H9 (cell line): ENCODE results near the gene LAMC1. TPM values are rescaled to one million over a fixed set of nuclear protein-coding genes. Genes with fewer than 3 reads are reported as not detected.

Source experiments
- DNase-seq: peaks from one replicate; pipeline ENCODE4 v3.0.0-alpha.2; 2017
- H2AFZ ChIP-seq: one replicate; pipeline ENCODE4 v1.6.1; 2013; ENCODE audit warnings: mild to moderate bottlenecking, low read length, control low read depth, moderate library complexity
- H2AK5ac ChIP-seq: 2 replicates; pipeline ENCODE4 v1.6.1; 2013; ENCODE audit warnings: low read length, control low read depth, mixed read lengths; ENCODE audit not compliant: insufficient read length
- H2BK120ac ChIP-seq: one replicate; pipeline ENCODE4 v1.6.1; 2013; ENCODE audit warnings: low read depth, mild to moderate bottlenecking, low read length, control low read depth, inconsistent platforms; ENCODE audit not compliant: poor library complexity, severe bottlenecking
- H2BK12ac ChIP-seq: 2 replicates; pipeline ENCODE4 v1.6.1; 2013; ENCODE audit warnings: low read length, control low read depth, mixed read lengths, low read depth; ENCODE audit not compliant: insufficient read length
- H2BK15ac ChIP-seq: 2 replicates; pipeline ENCODE4 v1.6.1; 2013; ENCODE audit warnings: low read depth, low read length, control low read depth
- H2BK20ac ChIP-seq: one replicate; pipeline ENCODE4 v1.6.1; 2013; ENCODE audit warnings: low read depth, mild to moderate bottlenecking, low read length, control low read depth, inconsistent platforms; ENCODE audit not compliant: poor library complexity, severe bottlenecking
- H2BK5ac ChIP-seq: 2 replicates; pipeline ENCODE4 v1.6.1; 2013; ENCODE audit warnings: low read length, control low read depth, mixed read lengths; ENCODE audit not compliant: insufficient read length
- H3K14ac ChIP-seq: 2 replicates; pipeline ENCODE4 v1.6.1; 2013; ENCODE audit warnings: low read length, control low read depth; ENCODE audit not compliant: insufficient read depth
- H3K18ac ChIP-seq: 2 replicates; pipeline ENCODE4 v1.6.1; 2013; ENCODE audit warnings: low read depth, mild to moderate bottlenecking, mixed read lengths, low read length, control low read depth; ENCODE audit not compliant: insufficient read length
- H3K23ac ChIP-seq: 2 replicates; pipeline ENCODE4 v1.6.1; 2013; ENCODE audit warnings: low read length, control low read depth, mixed read lengths, low read depth; ENCODE audit not compliant: insufficient read length
- H3K23me2 ChIP-seq: 2 replicates; pipeline ENCODE4 v1.6.1; 2013; ENCODE audit warnings: low read depth, mild to moderate bottlenecking, mixed read lengths, low read length, control low read depth; ENCODE audit not compliant: insufficient read length, poor library complexity, severe bottlenecking
- H3K27ac ChIP-seq: 2 replicates; pipeline ENCODE4 v1.5.1; 2013; ENCODE audit warnings: low read length, control low read depth, mixed read lengths, low read depth; ENCODE audit not compliant: insufficient read length
- H3K27me3 ChIP-seq: 2 replicates; pipeline ENCODE4 v1.6.1; 2013; ENCODE audit warnings: low read length, control low read depth, inconsistent platforms; ENCODE audit not compliant: insufficient read depth
- H3K4ac ChIP-seq: 2 replicates; pipeline ENCODE4 v1.6.1; 2013; ENCODE audit warnings: low read depth, mild to moderate bottlenecking, control low read depth, inconsistent platforms, low read length, moderate library complexity
- H3K4me1 ChIP-seq: 2 replicates; pipeline ENCODE4 v1.6.1; 2013; ENCODE audit warnings: low read length, control low read depth, inconsistent platforms; ENCODE audit not compliant: insufficient read depth
- H3K4me2 ChIP-seq: 2 replicates; pipeline ENCODE4 v1.6.1; 2013; ENCODE audit warnings: low read length, control low read depth, mixed read lengths; ENCODE audit not compliant: insufficient read length, insufficient read depth
- H3K56ac ChIP-seq: 2 replicates; pipeline ENCODE4 v1.6.1; 2013; ENCODE audit warnings: low read depth, mild to moderate bottlenecking, mixed read lengths, low read length, control low read depth; ENCODE audit not compliant: insufficient read length
- H3K79me1 ChIP-seq: 2 replicates; pipeline ENCODE4 v1.6.1; 2013; ENCODE audit warnings: low read depth, mild to moderate bottlenecking, moderate library complexity, low read length, control low read depth, inconsistent platforms; ENCODE audit not compliant: insufficient read depth, poor library complexity, severe bottlenecking
- H3K79me2 ChIP-seq: 2 replicates; pipeline ENCODE4 v1.6.1; 2013; ENCODE audit warnings: low read length, control low read depth, inconsistent platforms; ENCODE audit not compliant: insufficient read depth
- H3K9ac ChIP-seq: 2 replicates; pipeline ENCODE4 v1.6.1; 2013; ENCODE audit warnings: low read length, control low read depth, mixed read lengths; ENCODE audit not compliant: insufficient read length; ENCODE audit errors: extremely low read depth
- H3K9me3 ChIP-seq: one replicate; pipeline ENCODE4 v1.6.1; 2013; ENCODE audit warnings: low read depth, low read length, inconsistent platforms; ENCODE audit not compliant: control insufficient read depth
- H3T11ph ChIP-seq: one replicate; pipeline ENCODE4 v1.6.1; 2013; ENCODE audit warnings: mild to moderate bottlenecking, low read length, control low read depth, inconsistent platforms
- H4K20me1 ChIP-seq: one replicate; pipeline ENCODE4 v1.6.1; 2013; ENCODE audit not compliant: control insufficient read depth, insufficient read length, insufficient read depth
- H4K5ac ChIP-seq: 2 replicates; pipeline ENCODE4 v1.6.1; 2013; ENCODE audit warnings: low read depth, mild to moderate bottlenecking, mixed read lengths, low read length, control low read depth; ENCODE audit not compliant: insufficient read length
- H4K8ac ChIP-seq: replicated peaks from 2 replicates; pipeline ENCODE4 v1.6.1; 2013; ENCODE audit warnings: low read length, control low read depth, mixed read lengths, low read depth; ENCODE audit not compliant: insufficient read length
- H4K91ac ChIP-seq: 2 replicates; pipeline ENCODE4 v1.6.1; 2013; ENCODE audit warnings: low read depth, mild to moderate bottlenecking, moderate library complexity, mixed read lengths, low read length, control low read depth; ENCODE audit not compliant: insufficient read length
- H3K27ac Mint-ChIP-seq, 3 experiments: 2 replicates in 2 of 3; 3 replicates in 1 of 3; pipeline ENCODE4 v1.8.0; 2020 to 2021; ENCODE audit warnings: mixed read lengths in 3 of 3, mild to moderate bottlenecking in 1 of 3, moderate library complexity in 1 of 3
- H3K27me3 Mint-ChIP-seq: 2 replicates; pipeline ENCODE4 v1.8.0; 2021; ENCODE audit warnings: low read depth, mild to moderate bottlenecking, moderate library complexity, mixed read lengths
- H3K36me3 Mint-ChIP-seq, 3 experiments: 2 replicates in 2 of 3; 3 replicates in 1 of 3; pipeline ENCODE4 v1.8.0; 2020 to 2021; ENCODE audit warnings: low read depth in 3 of 3, mixed read lengths in 3 of 3; ENCODE audit not compliant: insufficient read depth in 1 of 3
- H3K4me1 Mint-ChIP-seq, 2 experiments: 2 replicates each; pipeline ENCODE4 v1.8.0; 2020; ENCODE audit warnings: mixed read lengths in 2 of 2
- H3K4me3 Mint-ChIP-seq, 2 experiments: 2 replicates in 1 of 2; 3 replicates in 1 of 2; pipeline ENCODE4 v1.8.0; 2020 to 2021; ENCODE audit warnings: mild to moderate bottlenecking in 2 of 2, mixed read lengths in 2 of 2, moderate library complexity in 1 of 2
- H3K9me3 Mint-ChIP-seq, 2 experiments: 2 replicates in 1 of 2; 3 replicates in 1 of 2; pipeline ENCODE4 v1.8.0; 2020; ENCODE audit warnings: mild to moderate bottlenecking in 2 of 2, mixed read lengths in 2 of 2, moderate library complexity in 1 of 2
- CTCF ChIP-seq: fragments of 200-600 bp; sonication (generic); conservative IDR thresholded peaks from 3 replicates; pipeline ENCODE4 v1.8.0; 2021; ENCODE audit warnings: antibody characterized with exemption, mild to moderate bottlenecking
- WGBS: extraction: QIAGEN DNeasy Blood & Tissue Kit; methylation state at CpG from one replicate; pipeline ENCODE4 v1.1.7; 2013; ENCODE audit warnings: missing lambda C conversion rate, low lambda C conversion rate, mixed read lengths; ENCODE audit not compliant: insufficient read length; ENCODE audit errors: extremely low coverage; 5-methylcytosine and 5-hydroxymethylcytosine counted together
- total RNA-seq: library from RNA; stranded (reverse); gene quantifications from 2 replicates; pipeline ENCODE4 v1.2.1, GENCODE V29; 2021

Gene LAMC1
- total RNA-seq, 1 experiment from 2014 or later = 96.2 TPM

- H3K4me2 ChIP-seq = no peak overlapping the region
- no peak overlapping the region for H3K56ac ChIP-seq
- H4K8ac ChIP-seq = no peak overlapping the region
- H3K27me3 ChIP-seq = no peaks in the 10 kb centered on the region
- H2BK20ac ChIP-seq = no peak overlapping the region
- no peaks in the 10 kb centered on the region for H3K79me1 ChIP-seq
- H4K20me1 ChIP-seq = no peaks in the 10 kb centered on the region
- no peak overlapping the region for H3T11ph ChIP-seq
- no peaks in the 10 kb centered on the region for H3K79me2 ChIP-seq
- H3K27ac ChIP-seq = no peak overlapping the region
- no peak overlapping the region for H3K23ac ChIP-seq
- DNase-seq = no peak
- no CpG with 5 or more reads among the region's 7 CpGs for WGBS
- no peak overlapping the region for H2BK120ac ChIP-seq
- H3K4me3 Mint-ChIP-seq = no peak overlapping the region; a peak in 1 of 5 replicates
- H4K91ac ChIP-seq = no peak overlapping the region
- no peak overlapping the region for H3K14ac ChIP-seq
- H3K4me1 Mint-ChIP-seq = no peaks in the 10 kb centered on the region
- no peak overlapping the region for H3K18ac ChIP-seq
- no peak overlapping the region for H2BK12ac ChIP-seq
- no peaks in the 10 kb centered on the region for H3K23me2 ChIP-seq
- H2BK15ac ChIP-seq = no peak overlapping the region
- no peaks in the 10 kb centered on the region for H3K9me3 ChIP-seq
- no peak overlapping the region for H4K5ac ChIP-seq
- no peaks in the 10 kb centered on the region for H3K4me1 ChIP-seq
- no peak overlapping the region for H2BK5ac ChIP-seq
- no peak for TF ChIP-seq CTCF
- no peaks in the 10 kb centered on the region for H3K27me3 Mint-ChIP-seq
- H3K9ac ChIP-seq = no peak overlapping the region
- no peak overlapping the region for H3K4ac ChIP-seq
- H2AK5ac ChIP-seq = no peak overlapping the region
- no peaks in the 10 kb centered on the region for H3K36me3 Mint-ChIP-seq
- peak overlapping the region in 1 of 3 experiments; percentile 68; a peak in 2 of 7 replicates for H3K27ac Mint-ChIP-seq
- no peak overlapping the region for H2AFZ ChIP-seq
- no peaks in the 10 kb centered on the region for H3K9me3 Mint-ChIP-seq
Observed at GRCh38 chr1:183152180-183152579, 129.0 kb downstream of the LAMC1 start.
